C4-2B (cell line): ENCODE measurements around the gene LGALS7B.
"Not testable (repeated sequence)": the region's sequence is repeated elsewhere in the genome, so short reads cannot be mapped to it uniquely, and the experiment has no call there.

Source experiments
- CTCF ChIP-seq: fragments of 450-650 bp; conservative IDR thresholded peaks from 2 replicates; pipeline ENCODE4 v1.5.1; 2017; ENCODE audit warnings: mild to moderate bottlenecking
- ZFX ChIP-seq: fragments of 450-650 bp; IDR thresholded peaks from 2 replicates; pipeline ENCODE4 v1.6.1; 2017

GRCh38 chr19:38813932-38814331 is 24.9 kb downstream of the LGALS7B start:
- not testable (repeated sequence) for TF ChIP-seq CTCF, ZFX
